ENCODE results near the gene AQP7.

AQP7 gene

GRCh38 chr9:33416996-33417395 is 14.6 kb upstream of the AQP7 start:
- Mint-ChIP-seq H3K36me3 (ENCODE audit: low read depth) (no peaks in the 10 kb centered on the region), H3K27ac (no peak overlapping the region), H3K9me3 (no peaks in the 10 kb centered on the region), H3K27me3 (ENCODE audit: low read depth, poor library complexity) (peaks cover 36% of the 10 kb centered on the region), H3K4me3 (no peak overlapping the region), H3K4me1 (peaks cover 34% of the 10 kb centered on the region)
- no peak for TF ChIP-seq CTCF (IDR thresholded peaks at IDR 0.05)
- DNase-seq, result no peak

DNA sequence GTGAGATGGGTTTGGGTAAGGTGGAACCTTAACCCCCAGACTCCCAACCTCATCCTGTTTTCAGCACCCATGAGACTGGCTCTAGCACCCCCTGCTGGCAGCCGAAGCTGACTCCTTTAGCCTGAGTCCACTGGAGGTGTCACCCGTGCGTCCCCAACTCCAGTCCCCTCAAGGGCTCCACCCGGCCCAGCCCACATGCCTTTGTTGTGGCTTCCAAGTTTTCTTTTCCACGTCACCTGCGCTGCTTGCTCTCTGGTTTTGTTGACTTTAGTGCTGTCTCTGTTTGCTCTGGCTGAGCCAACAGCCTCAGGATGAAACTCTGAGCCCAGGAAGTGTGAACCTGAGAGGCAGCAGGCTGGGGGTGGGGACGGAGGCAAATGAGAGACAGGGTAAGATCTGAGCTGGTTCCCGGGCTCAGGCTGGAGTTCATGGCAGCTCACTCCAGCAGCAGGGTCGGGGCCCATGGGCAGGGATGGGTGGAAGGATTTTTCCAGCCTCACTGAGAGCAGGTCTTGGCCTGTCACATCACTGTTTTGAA is 13.2 kb upstream of the AQP7 start:
- Mint-ChIP-seq H3K36me3 (ENCODE audit: low read depth) (no peaks in the 10 kb centered on the region), H3K4me3 (no peak overlapping the region), H3K4me1 (peaks cover 34% of the 10 kb centered on the region), H3K27me3 (ENCODE audit: low read depth, poor library complexity) (peaks cover 31% of the 10 kb centered on the region), H3K9me3 (no peaks in the 10 kb centered on the region), H3K27ac (no peak overlapping the region)
- peak; percentile 58 for TF ChIP-seq CTCF (IDR thresholded peaks at IDR 0.05)
- peak; percentile 80 for DNase-seq

- no peak for DNase-seq
- Mint-ChIP-seq H3K9me3 (no peaks in the 10 kb centered on the region), H3K36me3 (ENCODE audit: low read depth) (no peaks in the 10 kb centered on the region), H3K27me3 (ENCODE audit: low read depth, poor library complexity) (peaks cover 26% of the 10 kb centered on the region), H3K27ac (no peak overlapping the region), H3K4me1 (peaks cover 34% of the 10 kb centered on the region), H3K4me3 (no peak overlapping the region)
- no peak for TF ChIP-seq CTCF (IDR thresholded peaks at IDR 0.05)
Observed at GRCh38 chr9:33414889-33415500, 12.6 kb upstream of the AQP7 start.

DNA sequence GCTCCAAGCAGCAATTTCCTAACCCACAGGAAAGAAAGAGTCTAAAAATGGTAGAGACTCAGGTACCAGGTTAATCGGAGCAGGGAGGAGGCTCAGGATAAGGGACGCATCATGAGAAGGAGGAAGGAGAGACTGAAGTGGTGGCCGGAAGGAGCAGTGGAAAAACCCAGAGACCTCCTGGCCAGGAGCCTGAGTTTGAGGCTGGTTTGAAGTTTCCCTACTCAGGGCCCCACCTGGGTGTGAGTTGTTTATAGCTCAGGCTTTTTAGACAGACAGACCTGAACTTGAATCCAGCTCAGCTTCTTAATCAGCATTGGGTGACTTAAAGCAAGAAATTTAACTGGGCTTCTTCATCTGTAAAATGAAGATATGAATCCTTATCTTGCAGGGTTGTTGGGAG is 11.9 kb upstream of the AQP7 start:
- peaks cover 34% of the 10 kb centered on the region for H3K4me1 Mint-ChIP-seq
- H3K27me3 Mint-ChIP-seq (ENCODE audit: low read depth, poor library complexity), result peaks cover 28% of the 10 kb centered on the region
- no peak for DNase-seq
- H3K4me3 Mint-ChIP-seq, result no peak overlapping the region
- no peaks in the 10 kb centered on the region for H3K36me3 Mint-ChIP-seq (ENCODE audit: low read depth)
- no peaks in the 10 kb centered on the region for H3K9me3 Mint-ChIP-seq
- no peak for TF ChIP-seq CTCF (IDR thresholded peaks at IDR 0.05)
- H3K27ac Mint-ChIP-seq, result peak overlapping the region; percentile 79

DNA sequence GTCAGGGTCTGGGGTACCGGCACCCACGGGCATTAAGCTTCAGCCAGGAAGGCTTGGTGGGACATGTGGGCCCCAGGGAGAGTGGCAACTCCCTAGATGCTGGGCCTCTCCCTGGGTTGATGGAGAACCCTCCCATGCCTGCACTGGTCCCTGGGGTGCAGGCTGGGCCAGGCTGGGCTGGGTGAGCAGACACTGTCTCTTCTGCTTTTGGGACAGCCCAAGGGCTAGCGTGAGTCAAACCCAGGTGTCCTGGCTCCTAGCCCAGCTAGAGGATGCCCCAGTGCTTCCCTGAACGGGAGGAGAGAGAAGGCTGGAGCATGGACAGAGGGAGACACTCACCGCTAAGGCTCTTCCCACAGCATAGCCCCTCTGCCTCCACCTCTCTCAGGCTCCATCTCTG is 5.7 kb upstream of the AQP7 start:
- Mint-ChIP-seq H3K27me3 (ENCODE audit: low read depth, poor library complexity) (peaks cover 21% of the 10 kb centered on the region), H3K9me3 (no peaks in the 10 kb centered on the region), H3K4me3 (no peak overlapping the region), H3K36me3 (ENCODE audit: low read depth) (no peaks in the 10 kb centered on the region), H3K4me1 (peaks cover 20% of the 10 kb centered on the region), H3K27ac (no peak overlapping the region)
- no peak for DNase-seq
- no peak for TF ChIP-seq CTCF (IDR thresholded peaks at IDR 0.05)

DNA sequence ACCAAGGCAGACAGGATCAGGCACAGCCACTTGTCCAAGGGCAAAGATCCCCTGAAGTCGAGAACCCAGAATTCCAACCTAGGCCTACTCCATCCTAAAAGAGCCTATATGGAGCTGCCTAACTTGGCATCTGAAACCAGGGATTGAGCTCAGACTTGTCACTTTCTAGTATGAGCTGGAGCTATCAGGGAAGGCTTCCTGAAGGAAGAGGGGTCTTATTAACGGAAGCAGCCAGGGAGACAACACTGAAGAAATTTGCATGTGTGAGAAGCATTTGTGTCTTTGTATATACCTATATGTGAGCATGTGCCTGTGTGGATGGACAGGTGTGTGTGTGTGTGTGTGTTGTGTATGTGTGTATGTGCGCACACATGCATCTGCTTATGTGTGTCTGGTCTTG is 4.7 kb upstream of the AQP7 start:
- H3K4me3 Mint-ChIP-seq, result no peak overlapping the region
- no peak for DNase-seq

More for the DNA sequence above, 4.7 kb upstream of the AQP7 start:
- peaks cover 21% of the 10 kb centered on the region for H3K27me3 Mint-ChIP-seq (ENCODE audit: low read depth, poor library complexity)
- no peaks in the 10 kb centered on the region for H3K36me3 Mint-ChIP-seq (ENCODE audit: low read depth)
- peaks cover 28% of the 10 kb centered on the region for H3K4me1 Mint-ChIP-seq
- H3K27ac Mint-ChIP-seq, result no peak overlapping the region
- TF ChIP-seq CTCF (IDR thresholded peaks at IDR 0.05), result no peak
- no peaks in the 10 kb centered on the region for H3K9me3 Mint-ChIP-seq
